Activated B cell treated with CpG ODN at 0.5 μM for 24 hours (primary cell): ENCODE measurements around the gene SLC5A6. TPM values are rescaled to one million over a fixed set of nuclear protein-coding genes. Genes with fewer than 3 reads are reported as not detected.

Experiments
- ATAC-seq: fragments of 200-7000 bp; cut with Tn5 transposase; one replicate; pipeline ENCODE4 v1.10.0; 2021; ENCODE audit warnings: low read depth, mild to moderate bottlenecking, moderate library complexity
- CTCF ChIA-PET: fragments of 350-600 bp; sonication (Branson Sonifier 250); formaldehyde crosslinking; loops from one replicate; lab custom pipeline; 2021; ENCODE audit warnings: antibody characterized with exemption; lab: Charles Lee
- POLR2A ChIA-PET: fragments of 350-600 bp; sonication (Branson Sonifier 250); formaldehyde crosslinking; loops from one replicate; lab custom pipeline; 2021; ENCODE audit warnings: antibody characterized with exemption; lab: Charles Lee
- DNase-seq: peaks from one replicate; pipeline ENCODE4 v3.0.0; 2022
- H3K27ac Mint-ChIP-seq: one replicate; pipeline ENCODE4 v1.8.0; 2020; ENCODE audit warnings: mixed read lengths
- H3K27me3 Mint-ChIP-seq: one replicate; pipeline ENCODE4 v1.8.0; 2021; ENCODE audit warnings: mixed read lengths
- H3K36me3 Mint-ChIP-seq: one replicate; pipeline ENCODE4 v1.8.0; 2021; ENCODE audit warnings: low read depth, mixed read lengths
- H3K4me1 Mint-ChIP-seq: one replicate; pipeline ENCODE4 v1.8.0; 2021; ENCODE audit warnings: mixed read lengths
- H3K4me3 Mint-ChIP-seq: one replicate; pipeline ENCODE4 v1.8.0; 2020; ENCODE audit warnings: mild to moderate bottlenecking, mixed read lengths
- H3K9me3 Mint-ChIP-seq: one replicate; pipeline ENCODE4 v1.8.0; 2020; ENCODE audit warnings: mixed read lengths
- intact Hi-C: fragments of 100-400 bp; cut with micrococcal nuclease; formaldehyde crosslinking; loops from one replicate; pipeline ENCODE4 v1.15.1; 2024
- total RNA-seq: library from RNA; stranded (reverse); gene quantifications from 2 replicates; pipeline ENCODE4 v1.2.3, GENCODE V29; 2022
- TF ChIP-seq, protein P1 (sequence below): fragments of 200-600 bp; IDR thresholded peaks from one replicate; pipeline ENCODE4 v1.8.0; 2022; ENCODE audit warnings: antibody characterized with exemption, mild to moderate bottlenecking

The SLC5A6 gene
- total RNA-seq, 1 donor from 2014 or later, result 69.9 TPM

DNA sequence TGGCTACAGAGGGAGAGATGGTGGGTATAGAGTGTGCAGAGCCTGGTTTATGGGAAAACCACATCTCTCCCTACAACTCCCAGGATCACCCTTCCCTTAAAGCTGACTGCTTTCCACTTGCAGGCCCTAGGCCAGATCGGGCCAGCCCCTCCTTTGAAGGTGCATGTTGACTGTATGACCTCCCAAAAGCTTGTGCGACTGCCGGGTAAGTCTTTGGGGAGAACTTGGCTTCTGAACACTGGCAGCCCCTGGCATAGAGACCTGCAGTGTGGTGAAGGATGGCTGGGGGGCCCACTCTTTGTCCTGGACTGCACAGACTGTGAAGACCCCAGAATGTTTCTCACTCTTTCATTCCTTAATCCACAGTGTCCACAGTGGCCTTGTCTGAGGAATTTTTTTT is 24.6 kb upstream of the SLC5A6 start:
- ChIA-PET CTCF (interaction anchor here (0.7 kb wide), 1 partner anchor 66 kb away, joined by 3 read pairs; no protein-coding TSS in a partner anchor), POLR2A (interaction anchor here (0.7 to 1.2 kb wide), 2 partner anchors 24 to 428 kb away, joined by 4 to 8 read pairs; partner anchors contain the start of gene SLC5A6)
- ATAC-seq, result no peak
- Mint-ChIP-seq H3K27me3 (no peaks in the 10 kb centered on the region), H3K27ac (no peak overlapping the region), H3K36me3 (peaks cover 99% of the 10 kb centered on the region), H3K4me3 (no peak overlapping the region), H3K4me1 (no peaks in the 10 kb centered on the region), H3K9me3 (no peaks in the 10 kb centered on the region)
- TF ChIP-seq, protein P1, sequence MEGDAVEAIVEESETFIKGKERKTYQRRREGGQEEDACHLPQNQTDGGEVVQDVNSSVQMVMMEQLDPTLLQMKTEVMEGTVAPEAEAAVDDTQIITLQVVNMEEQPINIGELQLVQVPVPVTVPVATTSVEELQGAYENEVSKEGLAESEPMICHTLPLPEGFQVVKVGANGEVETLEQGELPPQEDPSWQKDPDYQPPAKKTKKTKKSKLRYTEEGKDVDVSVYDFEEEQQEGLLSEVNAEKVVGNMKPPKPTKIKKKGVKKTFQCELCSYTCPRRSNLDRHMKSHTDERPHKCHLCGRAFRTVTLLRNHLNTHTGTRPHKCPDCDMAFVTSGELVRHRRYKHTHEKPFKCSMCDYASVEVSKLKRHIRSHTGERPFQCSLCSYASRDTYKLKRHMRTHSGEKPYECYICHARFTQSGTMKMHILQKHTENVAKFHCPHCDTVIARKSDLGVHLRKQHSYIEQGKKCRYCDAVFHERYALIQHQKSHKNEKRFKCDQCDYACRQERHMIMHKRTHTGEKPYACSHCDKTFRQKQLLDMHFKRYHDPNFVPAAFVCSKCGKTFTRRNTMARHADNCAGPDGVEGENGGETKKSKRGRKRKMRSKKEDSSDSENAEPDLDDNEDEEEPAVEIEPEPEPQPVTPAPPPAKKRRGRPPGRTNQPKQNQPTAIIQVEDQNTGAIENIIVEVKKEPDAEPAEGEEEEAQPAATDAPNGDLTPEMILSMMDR, result no peak
- no peak for DNase-seq
- intact Hi-C loops, result no loop called here

DNA sequence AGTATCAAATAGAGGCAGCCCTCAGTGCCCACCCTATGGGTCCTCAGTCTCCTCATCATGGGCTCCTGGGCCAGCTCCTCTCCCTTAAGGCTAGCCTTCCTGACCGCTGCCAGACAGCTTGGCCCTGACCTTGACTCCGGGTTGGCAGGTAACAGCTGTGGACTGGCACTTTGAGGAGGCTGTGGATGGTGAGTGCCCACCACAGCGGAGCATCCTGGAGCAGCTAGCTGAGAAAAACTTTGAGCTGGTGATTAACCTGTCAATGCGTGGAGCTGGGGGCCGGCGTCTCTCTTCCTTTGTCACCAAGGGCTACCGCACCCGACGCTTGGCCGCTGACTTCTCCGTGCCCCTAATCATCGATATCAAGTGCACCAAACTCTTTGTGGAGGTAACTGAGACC is 24.1 kb upstream of the SLC5A6 start:
- ChIA-PET POLR2A (interaction anchor here (1.2 kb wide), 1 partner anchor 23 kb away, joined by 4 read pairs; the partner anchor contains the start of gene SLC5A6), CTCF (no interaction called here)
- ATAC-seq, result no peak
- Mint-ChIP-seq H3K4me1 (no peaks in the 10 kb centered on the region), H3K36me3 (peaks cover 99% of the 10 kb centered on the region), H3K9me3 (no peaks in the 10 kb centered on the region), H3K27ac (no peak overlapping the region), H3K27me3 (no peaks in the 10 kb centered on the region), H3K4me3 (no peak overlapping the region)
- intact Hi-C loops, result no loop called here
- no peak for DNase-seq
- TF ChIP-seq, protein P1, result no peak

DNA sequence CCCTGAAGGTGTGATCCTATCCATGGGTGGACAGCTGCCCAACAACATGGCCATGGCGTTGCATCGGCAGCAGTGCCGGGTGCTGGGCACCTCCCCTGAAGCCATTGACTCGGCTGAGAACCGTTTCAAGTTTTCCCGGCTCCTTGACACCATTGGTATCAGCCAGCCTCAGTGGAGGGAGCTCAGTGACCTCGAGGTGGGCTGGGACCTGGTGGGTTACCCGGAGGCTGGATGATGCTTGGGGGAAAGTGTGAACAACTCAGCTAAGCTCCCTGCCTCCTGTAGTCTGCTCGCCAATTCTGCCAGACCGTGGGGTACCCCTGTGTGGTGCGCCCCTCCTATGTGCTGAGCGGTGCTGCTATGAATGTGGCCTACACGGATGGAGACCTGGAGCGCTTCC is 21.3 kb upstream of the SLC5A6 start:
- ChIA-PET POLR2A (no interaction called here), CTCF (no interaction called here)
- Mint-ChIP-seq H3K9me3 (no peaks in the 10 kb centered on the region), H3K36me3 (peaks cover 83% of the 10 kb centered on the region), H3K27me3 (no peaks in the 10 kb centered on the region), H3K4me1 (no peaks in the 10 kb centered on the region), H3K4me3 (no peak overlapping the region), H3K27ac (no peak overlapping the region)
- TF ChIP-seq, protein P1, result no peak
- DNase-seq, result no peak
- intact Hi-C loops, result no loop called here
- ATAC-seq, result no peak

DNA sequence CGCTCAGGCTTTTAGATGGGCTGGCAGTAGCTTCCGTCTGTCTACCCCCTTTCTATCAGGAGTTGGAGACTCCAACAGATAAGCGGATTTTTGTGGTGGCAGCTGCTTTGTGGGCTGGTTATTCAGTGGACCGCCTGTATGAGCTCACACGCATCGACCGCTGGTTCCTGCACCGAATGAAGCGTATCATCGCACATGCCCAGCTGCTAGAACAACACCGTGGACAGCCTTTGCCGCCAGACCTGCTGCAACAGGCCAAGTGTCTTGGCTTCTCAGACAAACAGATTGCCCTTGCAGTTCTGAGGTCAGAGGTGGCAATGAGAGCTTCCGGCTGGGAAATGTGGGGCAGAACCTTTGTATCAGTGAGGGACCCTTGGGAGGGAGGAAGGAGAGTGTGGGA is 19.9 kb upstream of the SLC5A6 start:
- no peaks in the 10 kb centered on the region for H3K4me1 Mint-ChIP-seq
- no peaks in the 10 kb centered on the region for H3K9me3 Mint-ChIP-seq
- CTCF ChIA-PET, result interaction anchor here (1.0 kb wide), 1 partner anchor 48 kb away, joined by 3 read pairs; no protein-coding TSS in a partner anchor
- peaks cover 83% of the 10 kb centered on the region for H3K36me3 Mint-ChIP-seq
- TF ChIP-seq, protein P1, result no peak
- no peak overlapping the region for H3K27ac Mint-ChIP-seq
- no peaks in the 10 kb centered on the region for H3K27me3 Mint-ChIP-seq
- POLR2A ChIA-PET, result no interaction called here
- DNase-seq (no peak), ATAC-seq (no peak)
- no peak overlapping the region for H3K4me3 Mint-ChIP-seq
- intact Hi-C loops, result no loop called here

DNA sequence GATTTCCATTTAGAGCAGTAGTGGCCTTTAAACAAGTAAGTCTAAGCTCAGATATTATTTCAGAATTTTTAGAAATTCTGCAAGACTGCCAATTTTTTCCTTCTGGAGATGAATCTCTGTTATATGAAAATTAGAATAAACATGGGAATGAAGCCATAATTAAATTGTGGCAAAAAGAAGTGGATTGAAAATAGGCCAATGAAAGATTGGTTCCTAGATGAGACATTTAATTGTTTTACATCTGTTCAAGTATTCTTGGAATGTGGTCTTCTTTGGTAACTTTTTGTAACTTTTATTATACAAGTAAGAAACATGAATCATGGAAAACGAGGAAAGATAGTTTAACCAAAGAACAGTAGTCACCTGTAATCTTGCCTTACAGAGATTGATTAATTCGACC is 15.4 kb upstream of the SLC5A6 start:
- Mint-ChIP-seq H3K27me3 (no peaks in the 10 kb centered on the region), H3K27ac (no peak overlapping the region), H3K9me3 (no peaks in the 10 kb centered on the region), H3K4me3 (no peak overlapping the region), H3K4me1 (no peaks in the 10 kb centered on the region), H3K36me3 (peaks cover 82% of the 10 kb centered on the region)
- TF ChIP-seq, protein P1, result no peak
- ATAC-seq, result no peak
- POLR2A ChIA-PET, result no interaction called here
- DNase-seq, result no peak
- CTCF ChIA-PET, result no interaction called here
- intact Hi-C loops, result no loop called here
